SHP77 treated with DMSO at 0.1 percent for 48 hours (cell line): Measurements from ENCODE around the gene CFAP69.
"Not testable (repeated sequence)": the region's sequence is repeated elsewhere in the genome, so short reads cannot be mapped to it uniquely, and the experiment has no call there.

Source experiments
- DNase-seq: peaks from one replicate; lab custom pipeline; 2025; lab: John Stamatoyannopoulos, UW

CFAP69 gene

DNA sequence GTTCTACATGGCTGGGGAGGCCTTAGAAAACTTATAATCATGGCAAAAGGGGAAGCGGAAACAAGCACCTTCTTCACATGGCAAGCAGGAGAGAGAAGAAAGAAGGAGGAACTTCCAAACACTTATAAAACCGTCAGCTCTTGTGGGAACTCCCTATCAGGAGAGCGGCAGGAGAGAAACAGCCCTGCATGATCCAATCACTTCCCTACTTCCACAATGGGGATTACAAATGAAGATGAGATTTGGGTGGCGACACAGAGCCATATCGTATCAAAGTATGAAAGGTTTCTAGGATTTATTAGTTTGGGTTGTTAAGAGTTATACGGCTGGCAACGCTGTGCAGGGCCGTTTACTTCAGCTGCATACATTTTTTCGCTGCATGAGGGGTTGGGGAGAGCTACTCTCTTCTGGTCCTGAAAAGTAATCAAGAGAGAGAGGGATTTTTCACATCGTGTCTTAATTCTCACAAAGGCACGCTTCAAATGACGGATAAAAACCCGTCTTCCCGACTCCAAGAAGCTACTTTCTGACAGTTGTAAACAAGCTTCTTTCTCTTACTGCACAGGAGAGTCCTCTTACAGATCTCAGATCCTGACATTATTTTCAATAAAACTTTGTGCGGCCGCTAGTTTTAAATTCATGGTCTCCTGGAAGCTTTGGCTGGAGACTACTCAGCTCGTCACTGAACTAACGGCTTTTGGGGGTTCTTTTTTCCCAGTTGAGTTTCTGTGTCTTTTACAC is 100.8 kb downstream of the CFAP69 start:
- peak; percentile 8 for DNase-seq

DNA sequence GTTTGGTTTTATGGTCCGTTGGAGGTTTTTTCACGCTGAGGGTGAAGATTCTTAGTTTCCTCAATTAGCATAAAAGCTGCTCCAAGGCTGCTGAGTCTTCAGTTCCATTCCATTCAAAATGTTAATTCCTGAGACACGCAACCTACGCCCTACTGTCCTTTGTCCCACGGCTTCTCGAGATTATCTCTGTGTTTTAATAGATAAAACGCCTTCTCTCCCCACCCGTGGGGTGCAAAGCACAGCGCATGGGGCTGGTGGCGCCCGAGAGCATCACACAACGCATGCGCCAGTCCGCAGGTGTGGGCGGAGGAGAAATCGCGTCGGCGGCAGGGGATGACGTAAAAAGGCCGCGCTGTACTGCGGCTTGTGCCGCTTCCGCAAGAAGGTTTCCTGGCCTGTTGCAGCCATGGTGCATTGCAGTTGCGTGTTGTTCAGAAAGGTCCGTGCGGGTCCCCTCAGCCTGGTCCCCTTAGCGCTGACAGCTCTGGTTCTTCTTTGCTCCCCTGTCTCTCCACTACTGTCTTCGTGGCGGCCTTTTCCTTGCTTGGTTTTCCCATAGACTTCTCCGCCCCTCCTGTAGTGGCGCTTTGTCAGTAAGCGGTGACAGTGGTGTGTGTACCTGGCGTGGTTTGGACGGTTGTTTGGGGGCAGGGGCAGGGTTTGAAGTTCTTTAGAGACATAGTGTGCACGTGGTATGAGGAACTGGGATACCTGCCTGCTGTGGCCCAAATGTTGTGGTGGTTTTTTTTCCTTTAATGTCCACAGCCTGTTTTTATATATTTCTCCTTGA is 101.6 kb downstream of the CFAP69 start, which contains the start of gene GTPBP10:
Gene GTPBP10, plus strand, starts transcription at position 381 of the 790 bp plus-strand sequence. Its CDS starts 26 bp downstream, at position 407.
- DNase-seq, result peak; percentile 83

DNA sequence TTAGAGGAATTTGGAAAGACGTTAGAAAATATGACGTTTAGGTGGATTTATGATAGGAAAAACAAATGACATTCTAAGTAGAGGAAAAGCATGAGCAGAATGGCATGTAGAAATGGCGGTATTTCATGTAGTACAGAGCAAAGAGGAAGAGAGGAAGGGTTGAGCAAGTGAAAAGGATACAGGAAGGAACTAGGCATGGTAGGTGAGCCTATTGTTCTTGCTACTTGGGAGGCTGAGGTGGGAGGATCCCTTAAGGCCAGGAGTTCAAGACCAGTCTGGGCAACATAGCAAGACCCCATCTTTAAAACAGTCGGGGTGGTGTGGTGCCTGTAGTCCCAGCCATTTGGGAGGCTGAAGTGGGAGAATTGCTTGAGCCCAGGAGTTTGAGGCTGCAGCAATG is 102.8 kb downstream of the CFAP69 start:
- no peak for DNase-seq

DNA sequence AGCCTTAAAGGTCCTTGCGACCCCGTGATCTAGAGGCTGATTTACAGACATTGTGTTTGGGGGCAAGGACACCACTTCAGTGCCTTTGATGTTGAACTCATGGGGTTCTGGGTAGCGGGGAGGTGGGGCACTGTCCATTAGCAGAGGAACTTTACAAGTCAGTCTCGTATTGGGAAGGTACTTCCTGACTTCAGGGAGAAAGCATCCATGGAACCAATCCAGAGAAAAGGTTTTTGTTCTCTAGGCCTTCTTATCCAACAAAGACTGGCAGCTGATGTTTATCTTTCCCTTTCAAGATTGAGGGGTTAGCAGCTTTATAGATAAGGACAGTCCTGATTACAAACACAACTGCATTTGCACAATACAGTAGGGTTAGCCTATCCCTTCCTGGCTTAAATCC is 104.3 kb downstream of the CFAP69 start:
- DNase-seq, result no peak

DNA sequence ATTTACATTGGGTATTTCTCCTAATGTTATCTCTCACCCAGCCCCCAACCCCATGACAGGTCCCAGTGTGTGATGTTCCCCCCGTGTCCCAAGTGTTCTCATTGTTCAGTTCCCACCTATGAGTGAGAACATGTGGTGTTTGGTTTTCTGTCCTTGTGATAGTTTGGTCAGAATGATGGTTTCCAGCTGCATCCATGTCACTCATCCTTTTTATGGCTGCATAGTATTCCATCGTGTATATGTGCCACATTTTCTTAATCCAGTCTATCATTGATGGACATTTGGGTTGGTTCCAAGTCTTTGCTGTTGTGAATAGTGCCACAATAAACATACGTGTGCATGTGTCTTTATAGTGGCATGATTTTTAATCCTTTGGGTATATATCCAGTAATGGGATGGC is 105.1 kb downstream of the CFAP69 start:
- DNase-seq, result not testable (repeated sequence)

DNA sequence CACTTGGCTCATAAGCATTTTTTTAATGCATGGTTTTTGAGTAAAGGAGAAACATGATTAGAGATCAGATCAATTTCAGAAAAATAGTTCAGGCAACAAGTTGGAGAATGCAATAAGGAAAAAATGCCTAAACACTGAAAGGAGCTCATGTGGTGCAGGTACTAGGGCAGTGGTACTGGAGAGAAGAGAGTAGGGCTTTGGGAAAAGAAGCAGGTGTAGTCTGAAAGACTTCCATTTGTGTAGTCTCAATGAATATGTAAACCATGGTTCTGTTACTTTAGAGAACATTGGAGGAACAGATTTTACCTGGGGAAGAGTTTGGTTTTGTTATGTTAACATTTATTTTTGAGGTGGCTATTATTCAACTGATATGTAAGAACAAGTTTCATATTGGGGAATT is 107.0 kb downstream of the CFAP69 start:
- DNase-seq, result no peak
